Liver (tissue), 9 donors: ENCODE measurements around the gene CLK3. TPM values are rescaled to one million over a fixed set of nuclear protein-coding genes. Genes with fewer than 3 reads are reported as not detected.

Source experiments
- DNase-seq: peaks from one replicate; pipeline ENCODE4 v3.0.0-alpha.2; 2017; ENCODE audit warnings: low spot score
- H3K27ac ChIP-seq, 2 donors: one replicate each; pipeline ENCODE4 v1.7.0; 2013; ENCODE audit warnings: inconsistent platforms in 2 of 2, low read length in 2 of 2, control low read depth in 1 of 2, low read depth in 1 of 2, mild to moderate bottlenecking in 1 of 2
- H3K27me3 ChIP-seq, 4 donors: one replicate each; pipeline versions ENCODE4 v1.6.1 to v1.7.0; 2013; ENCODE audit warnings: low read length in 3 of 4, inconsistent platforms in 1 of 4, mild to moderate bottlenecking in 1 of 4, moderate library complexity in 1 of 4; ENCODE audit not compliant: control insufficient read depth in 4 of 4, insufficient read depth in 4 of 4
- H3K36me3 ChIP-seq, 4 donors: one replicate each; pipeline versions ENCODE4 v1.6.1 to v1.7.0; 2013; ENCODE audit warnings: low read length in 3 of 4, mild to moderate bottlenecking in 3 of 4, low read depth in 1 of 4, moderate library complexity in 1 of 4; ENCODE audit not compliant: control insufficient read depth in 4 of 4, insufficient read depth in 3 of 4
- H3K4me1 ChIP-seq, 4 donors: one replicate each; pipeline versions ENCODE4 v1.6.1 to v1.7.0; 2013; ENCODE audit warnings: low read length in 3 of 4, mild to moderate bottlenecking in 3 of 4, moderate library complexity in 1 of 4; ENCODE audit not compliant: control insufficient read depth in 4 of 4, insufficient read depth in 4 of 4
- H3K4me3 ChIP-seq, 3 donors: one replicate each; pipeline versions ENCODE4 v1.6.1 to v1.7.0; 2013; ENCODE audit warnings: low read length in 3 of 3, control low read depth in 1 of 3, low read depth in 1 of 3, mild to moderate bottlenecking in 1 of 3
- H3K9ac ChIP-seq, 2 donors: one replicate each; pipeline ENCODE4 v1.7.0; 2013; ENCODE audit warnings: low read length in 2 of 2, mild to moderate bottlenecking in 2 of 2, moderate library complexity in 2 of 2, control low read depth in 1 of 2, low read depth in 1 of 2
- H3K9me3 ChIP-seq, 4 donors: one replicate each; pipeline versions ENCODE4 v1.6.1 to v1.7.0; 2013; ENCODE audit warnings: low read length in 3 of 4; ENCODE audit not compliant: control insufficient read depth in 4 of 4
- EGR1 ChIP-seq, 2 donors: IDR thresholded peaks; 2 replicates each; pipeline ENCODE4 v1.6.1; 2016 to 2018; ENCODE audit warnings: antibody characterized with exemption in 2 of 2, low read depth in 2 of 2
- FOXA1 ChIP-seq: IDR thresholded peaks from 2 replicates; pipeline ENCODE4 v1.6.1; 2016; ENCODE audit warnings: antibody characterized with exemption
- FOXA2 ChIP-seq: IDR thresholded peaks from 2 replicates; pipeline ENCODE4 v1.6.1; 2016; ENCODE audit warnings: antibody characterized with exemption
- GABPA ChIP-seq, 2 donors: IDR thresholded peaks in 1 of 2; conservative IDR thresholded peaks in 1 of 2; 2 replicates each; pipeline ENCODE4 v1.6.1; 2016; ENCODE audit warnings: antibody characterized with exemption in 2 of 2, mild to moderate bottlenecking in 1 of 2, moderate library complexity in 1 of 2
- HNF4A ChIP-seq, 2 donors: conservative IDR thresholded peaks; 2 replicates each; pipeline ENCODE4 v1.6.1; 2016; ENCODE audit warnings: antibody characterized with exemption in 2 of 2, mild to moderate bottlenecking in 2 of 2
- JUND ChIP-seq, 2 donors: IDR thresholded peaks; 2 replicates each; pipeline ENCODE4 v1.6.1; 2016; ENCODE audit warnings: antibody characterized with exemption in 2 of 2
- NR2F2 ChIP-seq: IDR thresholded peaks from 2 replicates; pipeline ENCODE4 v1.6.1; 2016; ENCODE audit warnings: antibody characterized with exemption
- RAD21 ChIP-seq, 2 donors: IDR thresholded peaks; 2 replicates each; pipeline ENCODE4 v1.6.1; 2016; ENCODE audit warnings: antibody characterized with exemption in 2 of 2, mild to moderate bottlenecking in 2 of 2
- RXRA ChIP-seq, 2 donors: IDR thresholded peaks; 2 replicates each; pipeline ENCODE4 v1.6.1; 2017 to 2018; ENCODE audit warnings: antibody characterized with exemption in 2 of 2, mild to moderate bottlenecking in 1 of 2
- SP1 ChIP-seq: IDR thresholded peaks from 2 replicates; pipeline ENCODE4 v1.6.1; 2018; ENCODE audit warnings: antibody characterized with exemption, mild to moderate bottlenecking
- TAF1 ChIP-seq: conservative IDR thresholded peaks from 2 replicates; pipeline ENCODE4 v1.6.1; 2016; ENCODE audit warnings: antibody characterized with exemption, mild to moderate bottlenecking
- YY1 ChIP-seq: IDR thresholded peaks from 2 replicates; pipeline ENCODE4 v1.6.1; 2016; ENCODE audit warnings: antibody characterized with exemption, mild to moderate bottlenecking
- WGBS: extraction: QIAGEN DNeasy Blood & Tissue Kit; methylation state at CpG from one replicate; pipeline ENCODE4 v1.1.7; 2013; 5-methylcytosine and 5-hydroxymethylcytosine counted together
- polyA plus RNA-seq, 2 donors: library from polyadenylated mRNA; stranded (reverse) in 1 of 2; unstranded in 1 of 2; fragments of 200-250 nt in 1 of 2; fragments of >200 nt in 1 of 2; fragmentation: Nextera tagmentation in 1 of 2; extraction: Ambion mirVana in 1 of 2; gene quantifications; one replicate each; pipeline versions ENCODE4 v1.2.1 to v1.2.3, GENCODE V29; 2013 to 2015
- total RNA-seq, 2 donors: library from RNA; depleted of rRNA; stranded (reverse); fragments of >200 nt; gene quantifications; one replicate each; pipeline ENCODE4 v1.2.3, GENCODE V29; 2014
- TF ChIP-seq, protein P1 (sequence below): IDR thresholded peaks from 2 replicates; pipeline ENCODE4 v1.6.1; 2016; ENCODE audit warnings: antibody characterized with exemption
- TF ChIP-seq, protein P2 (sequence below): IDR thresholded peaks from 2 replicates; pipeline ENCODE4 v1.6.1; 2016; ENCODE audit warnings: antibody characterized with exemption
- TF ChIP-seq, protein P3 (sequence below): IDR thresholded peaks from 2 replicates; pipeline ENCODE4 v1.6.1; 2016; ENCODE audit warnings: antibody characterized with exemption, mild to moderate bottlenecking
- TF ChIP-seq, protein P4 (sequence below): IDR thresholded peaks from 2 replicates; pipeline ENCODE4 v1.6.1; 2016; ENCODE audit warnings: antibody characterized with exemption
- TF ChIP-seq, protein P5 (sequence below): fragments of 150-350 bp; IDR thresholded peaks from 2 replicates; pipeline ENCODE4 v1.5.1; 2017; ENCODE audit warnings: improper control_type of control experiment, low read depth, low read length; ENCODE audit not compliant: missing input control
- donor health status: healthy.
- donor health status: healthy.
- donor health status: healthy.
- donor health status: healthy.
- donor health status: healthy.

CLK3 gene
- total and polyA plus RNA-seq, 4 donors, result 20.1 to 66.8 (median 28.4) TPM

DNA sequence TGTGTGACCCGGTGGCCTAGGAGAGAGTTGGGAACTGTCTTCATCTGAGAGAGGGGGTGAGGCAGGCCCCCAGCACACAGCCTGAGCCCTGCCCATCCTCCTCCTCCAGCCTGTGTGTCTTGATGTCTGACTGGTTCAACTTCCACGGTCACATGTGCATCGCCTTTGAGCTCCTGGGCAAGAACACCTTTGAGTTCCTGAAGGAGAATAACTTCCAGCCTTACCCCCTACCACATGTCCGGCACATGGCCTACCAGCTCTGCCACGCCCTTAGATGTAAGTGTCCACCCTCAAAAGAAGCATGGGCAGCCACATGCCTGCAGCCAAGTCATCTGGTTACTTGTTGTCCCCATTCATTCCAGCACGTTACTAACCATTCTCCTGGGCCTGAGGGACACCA is 10.1 kb downstream of the CLK3 start:
- H3K36me3 ChIP-seq, result peaks cover 41 to 93% (median 78%) of the 10 kb centered on the region in 4 donors
- no peaks in the 10 kb centered on the region for H3K9me3 ChIP-seq
- no peak overlapping the region for H3K27ac ChIP-seq
- DNase-seq, result no peak
- TF ChIP-seq GABPA (IDR thresholded peaks at IDR 0.05 in 1 of 2, conservative IDR thresholded peaks at IDR 0.05 in 1 of 2) (no peak), FOXA1 (no peak), TAF1 (no peak), JUND (IDR thresholded peaks at IDR 0.05) (no peak), RAD21 (IDR thresholded peaks at IDR 0.05) (no peak), EGR1 (IDR thresholded peaks at IDR 0.05; ENCODE audit: low read depth in 2 of 2) (no peak), SP1 (no peak), FOXA2 (no peak), YY1 (no peak), RXRA (IDR thresholded peaks at IDR 0.05) (no peak)
- TF ChIP-seq, protein P1, sequence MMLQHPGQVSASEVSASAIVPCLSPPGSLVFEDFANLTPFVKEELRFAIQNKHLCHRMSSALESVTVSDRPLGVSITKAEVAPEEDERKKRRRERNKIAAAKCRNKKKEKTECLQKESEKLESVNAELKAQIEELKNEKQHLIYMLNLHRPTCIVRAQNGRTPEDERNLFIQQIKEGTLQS, result no peak
- TF ChIP-seq, protein P2, sequence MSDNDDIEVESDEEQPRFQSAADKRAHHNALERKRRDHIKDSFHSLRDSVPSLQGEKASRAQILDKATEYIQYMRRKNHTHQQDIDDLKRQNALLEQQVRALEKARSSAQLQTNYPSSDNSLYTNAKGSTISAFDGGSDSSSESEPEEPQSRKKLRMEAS, result no peak
- TF ChIP-seq, protein P3, sequence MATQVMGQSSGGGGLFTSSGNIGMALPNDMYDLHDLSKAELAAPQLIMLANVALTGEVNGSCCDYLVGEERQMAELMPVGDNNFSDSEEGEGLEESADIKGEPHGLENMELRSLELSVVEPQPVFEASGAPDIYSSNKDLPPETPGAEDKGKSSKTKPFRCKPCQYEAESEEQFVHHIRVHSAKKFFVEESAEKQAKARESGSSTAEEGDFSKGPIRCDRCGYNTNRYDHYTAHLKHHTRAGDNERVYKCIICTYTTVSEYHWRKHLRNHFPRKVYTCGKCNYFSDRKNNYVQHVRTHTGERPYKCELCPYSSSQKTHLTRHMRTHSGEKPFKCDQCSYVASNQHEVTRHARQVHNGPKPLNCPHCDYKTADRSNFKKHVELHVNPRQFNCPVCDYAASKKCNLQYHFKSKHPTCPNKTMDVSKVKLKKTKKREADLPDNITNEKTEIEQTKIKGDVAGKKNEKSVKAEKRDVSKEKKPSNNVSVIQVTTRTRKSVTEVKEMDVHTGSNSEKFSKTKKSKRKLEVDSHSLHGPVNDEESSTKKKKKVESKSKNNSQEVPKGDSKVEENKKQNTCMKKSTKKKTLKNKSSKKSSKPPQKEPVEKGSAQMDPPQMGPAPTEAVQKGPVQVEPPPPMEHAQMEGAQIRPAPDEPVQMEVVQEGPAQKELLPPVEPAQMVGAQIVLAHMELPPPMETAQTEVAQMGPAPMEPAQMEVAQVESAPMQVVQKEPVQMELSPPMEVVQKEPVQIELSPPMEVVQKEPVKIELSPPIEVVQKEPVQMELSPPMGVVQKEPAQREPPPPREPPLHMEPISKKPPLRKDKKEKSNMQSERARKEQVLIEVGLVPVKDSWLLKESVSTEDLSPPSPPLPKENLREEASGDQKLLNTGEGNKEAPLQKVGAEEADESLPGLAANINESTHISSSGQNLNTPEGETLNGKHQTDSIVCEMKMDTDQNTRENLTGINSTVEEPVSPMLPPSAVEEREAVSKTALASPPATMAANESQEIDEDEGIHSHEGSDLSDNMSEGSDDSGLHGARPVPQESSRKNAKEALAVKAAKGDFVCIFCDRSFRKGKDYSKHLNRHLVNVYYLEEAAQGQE, result no peak
- TF ChIP-seq, protein P4, sequence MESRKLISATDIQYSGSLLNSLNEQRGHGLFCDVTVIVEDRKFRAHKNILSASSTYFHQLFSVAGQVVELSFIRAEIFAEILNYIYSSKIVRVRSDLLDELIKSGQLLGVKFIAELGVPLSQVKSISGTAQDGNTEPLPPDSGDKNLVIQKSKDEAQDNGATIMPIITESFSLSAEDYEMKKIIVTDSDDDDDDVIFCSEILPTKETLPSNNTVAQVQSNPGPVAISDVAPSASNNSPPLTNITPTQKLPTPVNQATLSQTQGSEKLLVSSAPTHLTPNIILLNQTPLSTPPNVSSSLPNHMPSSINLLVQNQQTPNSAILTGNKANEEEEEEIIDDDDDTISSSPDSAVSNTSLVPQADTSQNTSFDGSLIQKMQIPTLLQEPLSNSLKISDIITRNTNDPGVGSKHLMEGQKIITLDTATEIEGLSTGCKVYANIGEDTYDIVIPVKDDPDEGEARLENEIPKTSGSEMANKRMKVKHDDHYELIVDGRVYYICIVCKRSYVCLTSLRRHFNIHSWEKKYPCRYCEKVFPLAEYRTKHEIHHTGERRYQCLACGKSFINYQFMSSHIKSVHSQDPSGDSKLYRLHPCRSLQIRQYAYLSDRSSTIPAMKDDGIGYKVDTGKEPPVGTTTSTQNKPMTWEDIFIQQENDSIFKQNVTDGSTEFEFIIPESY, result no peak
- TF ChIP-seq, protein P5, sequence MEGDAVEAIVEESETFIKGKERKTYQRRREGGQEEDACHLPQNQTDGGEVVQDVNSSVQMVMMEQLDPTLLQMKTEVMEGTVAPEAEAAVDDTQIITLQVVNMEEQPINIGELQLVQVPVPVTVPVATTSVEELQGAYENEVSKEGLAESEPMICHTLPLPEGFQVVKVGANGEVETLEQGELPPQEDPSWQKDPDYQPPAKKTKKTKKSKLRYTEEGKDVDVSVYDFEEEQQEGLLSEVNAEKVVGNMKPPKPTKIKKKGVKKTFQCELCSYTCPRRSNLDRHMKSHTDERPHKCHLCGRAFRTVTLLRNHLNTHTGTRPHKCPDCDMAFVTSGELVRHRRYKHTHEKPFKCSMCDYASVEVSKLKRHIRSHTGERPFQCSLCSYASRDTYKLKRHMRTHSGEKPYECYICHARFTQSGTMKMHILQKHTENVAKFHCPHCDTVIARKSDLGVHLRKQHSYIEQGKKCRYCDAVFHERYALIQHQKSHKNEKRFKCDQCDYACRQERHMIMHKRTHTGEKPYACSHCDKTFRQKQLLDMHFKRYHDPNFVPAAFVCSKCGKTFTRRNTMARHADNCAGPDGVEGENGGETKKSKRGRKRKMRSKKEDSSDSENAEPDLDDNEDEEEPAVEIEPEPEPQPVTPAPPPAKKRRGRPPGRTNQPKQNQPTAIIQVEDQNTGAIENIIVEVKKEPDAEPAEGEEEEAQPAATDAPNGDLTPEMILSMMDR, result no peak
- no peaks in the 10 kb centered on the region for H3K27me3 ChIP-seq
- H3K4me1 ChIP-seq, result peaks cover 0 to 10% (median 7%) of the 10 kb centered on the region in 4 donors
- 92% methylated on average over 6 of the region's 6 CpGs for WGBS
- H3K4me3 ChIP-seq, result no peak overlapping the region
- H3K9ac ChIP-seq, result no peak overlapping the region

DNA sequence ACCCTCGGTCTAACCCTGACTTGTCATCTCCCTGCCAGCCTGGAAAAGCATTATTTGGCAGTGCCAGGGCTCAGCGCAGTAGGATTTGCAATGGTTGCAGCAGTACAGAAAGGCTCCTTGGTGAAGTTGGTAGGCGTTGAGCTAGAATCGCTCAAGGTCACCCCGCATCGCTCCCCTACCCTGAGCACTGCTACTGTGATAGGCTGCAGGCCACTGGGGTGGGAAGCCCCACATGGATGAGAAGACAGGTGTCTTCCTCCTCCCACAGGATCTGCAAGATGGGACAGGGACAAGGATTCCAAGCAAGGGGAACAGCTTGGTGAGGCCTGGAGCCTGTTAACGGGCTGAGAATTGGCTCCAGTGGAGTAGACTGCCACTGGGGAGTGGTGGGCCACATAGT is 10.7 kb downstream of the CLK3 start:
- no peak for DNase-seq
- Histone ChIP-seq H3K27ac (no peak overlapping the region), H3K9me3 (no peaks in the 10 kb centered on the region), H3K36me3 (peaks cover 41 to 91% (median 76%) of the 10 kb centered on the region in 4 donors), H3K4me1 (peaks cover 0 to 10% (median 3%) of the 10 kb centered on the region in 4 donors), H3K4me3 (no peak overlapping the region), H3K9ac (no peak overlapping the region), H3K27me3 (no peaks in the 10 kb centered on the region)
- 97% methylated on average over 7 of the region's 7 CpGs for WGBS
- no peak for TF ChIP-seq JUND (IDR thresholded peaks at IDR 0.05)
- TF ChIP-seq, protein P5, result no peak
- no peak for TF ChIP-seq FOXA2
- TF ChIP-seq FOXA1, result no peak
- TF ChIP-seq RXRA (IDR thresholded peaks at IDR 0.05), result no peak
- TF ChIP-seq NR2F2, result no peak
- no peak for TF ChIP-seq HNF4A (conservative IDR thresholded peaks at IDR 0.05)
- no peak for TF ChIP-seq EGR1 (IDR thresholded peaks at IDR 0.05; ENCODE audit: low read depth in 2 of 2)
- TF ChIP-seq, protein P2, result no peak
- no peak for TF ChIP-seq GABPA (IDR thresholded peaks at IDR 0.05 in 1 of 2, conservative IDR thresholded peaks at IDR 0.05 in 1 of 2)
- TF ChIP-seq, protein P4, result no peak
